ENCODE data around the gene VASN. TPM values are rescaled to one million over a fixed set of nuclear protein-coding genes. Genes with fewer than 3 reads are reported as not detected.

The VASN gene
- polyA plus RNA-seq, 3 donors: 6.0 to 33.9 (median 13.3) TPM

DNA sequence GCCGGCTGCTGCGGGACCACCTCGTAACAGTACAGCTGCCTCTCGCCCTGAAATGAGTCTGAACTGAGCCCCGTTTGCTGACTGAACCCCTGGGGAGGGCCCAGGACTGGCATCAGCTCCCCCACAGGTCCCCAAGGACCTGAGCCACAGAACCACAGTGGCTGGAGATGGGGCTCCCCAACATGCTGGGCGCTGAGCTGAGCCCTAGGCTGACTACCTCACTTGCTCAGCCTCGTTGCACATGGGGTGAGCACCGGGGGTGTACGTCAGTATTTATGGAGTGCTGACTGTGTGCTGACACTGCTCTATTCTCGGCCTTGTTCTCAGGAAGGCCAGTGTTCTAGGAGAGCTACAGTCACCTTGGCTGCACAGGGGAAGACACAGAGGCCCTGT, 6.6 kb upstream of the VASN start:
- WGBS, 3 donors: 92 to 94% (median 93%) methylated on average over 10 of the region's 10 CpGs
- no peak overlapping the region for H3K27ac ChIP-seq (ENCODE audit: low read depth, low read length)

GRCh38 chr16:4365615-4366014, 6.0 kb upstream of the VASN start:
- WGBS, 3 donors: 95 to 97% (median 95%) methylated on average over 12 of the region's 12 CpGs
- H3K27ac ChIP-seq (ENCODE audit: low read depth, low read length): no peak overlapping the region

GRCh38 chr16:4366016-4366415, 5.6 kb upstream of the VASN start:
- no peak overlapping the region for H3K27ac ChIP-seq (ENCODE audit: low read depth, low read length)
- 92 to 96% (median 95%) methylated on average over 13 of the region's 13 CpGs for WGBS, 3 donors

DNA sequence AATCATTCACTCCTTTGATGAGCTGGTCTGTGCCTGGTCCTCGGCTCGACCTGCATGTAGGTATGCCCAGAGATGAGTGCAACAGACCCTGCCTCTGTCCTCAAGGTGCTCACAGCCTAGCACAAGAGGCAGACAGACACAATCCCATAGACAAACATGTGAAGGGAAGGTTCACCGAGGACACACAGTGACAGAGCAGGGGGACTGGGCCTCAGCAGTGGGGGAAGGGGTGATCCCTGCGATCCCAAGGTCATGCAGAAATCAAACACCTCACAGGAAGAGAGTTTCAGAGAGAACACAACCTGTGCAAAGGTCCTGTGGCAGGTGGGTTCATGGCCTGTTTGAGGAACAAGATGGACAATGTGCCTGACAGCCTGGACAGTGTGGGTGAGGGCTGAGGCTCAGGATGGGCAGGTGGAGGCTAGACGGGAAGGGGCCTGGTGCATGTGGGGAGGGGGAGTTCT, 4.2 kb upstream of the VASN start:
- WGBS, 3 donors: 92 to 96% (median 96%) methylated on average over 5 of the region's 5 CpGs

DNA sequence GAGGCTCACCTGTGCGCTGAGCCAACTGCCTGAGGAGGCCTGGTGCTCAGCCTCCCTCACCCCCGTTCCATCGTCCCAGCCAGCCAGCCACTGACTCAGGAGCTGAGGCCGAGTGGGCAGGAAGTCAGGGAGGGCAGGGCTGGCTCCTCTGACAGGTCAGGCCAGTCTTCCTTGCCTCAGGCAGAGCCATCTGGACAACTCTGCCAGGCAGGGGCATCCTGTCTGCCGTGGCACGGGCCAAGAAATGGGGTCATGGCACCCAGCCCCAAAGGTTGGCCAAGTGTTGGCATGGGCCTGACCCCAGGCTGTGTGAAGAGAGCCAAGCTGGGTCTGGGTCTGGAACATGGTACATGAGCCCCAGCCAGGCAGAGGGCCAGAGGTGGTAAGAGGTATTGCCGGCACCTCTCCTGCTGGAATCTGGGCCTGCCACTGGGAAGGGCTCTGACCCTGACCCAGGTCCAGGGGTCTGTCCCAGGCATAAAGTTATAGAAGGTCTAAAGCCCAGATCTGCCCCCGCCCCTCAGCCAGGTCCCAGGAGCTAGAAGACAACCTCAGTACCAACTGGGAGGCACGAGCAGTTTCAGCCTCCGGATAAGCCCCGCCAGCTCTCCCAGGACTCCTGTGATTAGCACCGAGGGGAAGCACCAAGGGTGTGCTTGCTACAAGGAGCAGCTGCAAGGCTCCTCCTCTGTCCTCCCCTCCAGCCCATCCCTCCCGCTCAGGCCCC, 2.5 kb upstream of the VASN start:
- WGBS, 3 donors: 85 to 90% (median 90%) methylated on average over 13 of the region's 13 CpGs
- H3K27ac ChIP-seq (ENCODE audit: low read depth, low read length): no peak overlapping the region

More for the DNA sequence above, 4.2 kb upstream of the VASN start:
- no peak overlapping the region for H3K27ac ChIP-seq (ENCODE audit: low read depth, low read length)

GRCh38 chr16:4370151-4370550, 1.5 kb upstream of the VASN start:
- H3K27ac ChIP-seq (ENCODE audit: low read depth, low read length): no peak overlapping the region
- 71 to 82% (median 72%) methylated on average over 3 of the region's 3 CpGs for WGBS, 3 donors

DNA sequence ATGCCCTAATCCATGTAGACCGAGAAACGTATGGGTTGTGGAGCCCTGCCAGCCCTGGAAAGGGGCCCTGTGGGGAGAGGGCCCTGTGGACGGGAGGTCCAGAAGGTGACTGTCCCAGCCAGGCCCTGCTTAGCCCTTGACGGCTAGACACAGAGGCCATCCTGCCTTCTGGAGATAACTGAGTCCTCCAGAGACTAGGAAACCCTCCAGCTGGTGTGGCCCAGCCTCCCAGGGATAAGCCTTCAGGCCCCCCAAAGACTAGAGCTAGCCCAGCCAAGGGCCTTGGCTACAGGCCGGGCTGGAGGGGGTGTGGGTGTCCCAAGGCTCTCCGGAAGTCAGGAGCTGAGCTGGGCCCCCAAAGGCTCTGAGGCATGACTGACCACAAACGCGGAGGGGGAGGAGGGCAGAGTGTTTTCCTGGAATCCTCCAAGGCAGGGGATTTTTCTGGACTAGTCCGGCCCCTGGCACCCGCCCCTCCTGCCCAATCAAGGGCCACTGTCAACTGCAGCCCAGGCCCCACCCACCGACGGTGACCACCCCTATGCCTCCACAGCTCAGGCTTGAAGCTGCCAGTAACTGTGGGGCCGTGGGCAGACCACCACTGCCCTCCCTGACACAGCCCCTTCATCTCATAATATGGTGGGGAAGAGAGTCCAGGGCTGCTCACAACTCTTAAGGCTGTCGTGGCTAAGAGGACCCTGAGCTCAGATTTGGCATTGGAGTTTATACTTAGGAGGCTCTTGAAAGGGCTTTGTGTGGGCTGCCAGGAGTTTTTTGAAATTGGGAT, 885 bp upstream of the VASN start:
- 63 to 67% (median 66%) methylated on average over 14 of the region's 14 CpGs for WGBS, 3 donors
- no peak overlapping the region for H3K27ac ChIP-seq (ENCODE audit: low read depth, low read length)

- peak overlapping the region; percentile 14 for H3K27ac ChIP-seq (ENCODE audit: low read depth, low read length)
- WGBS, 3 donors: 6 to 7% (median 7%) methylated on average over 26 to 43 of the region's 43 CpGs
Observed at GRCh38 chr16:4372001-4372577, 441 bp downstream of the VASN start.

DNA sequence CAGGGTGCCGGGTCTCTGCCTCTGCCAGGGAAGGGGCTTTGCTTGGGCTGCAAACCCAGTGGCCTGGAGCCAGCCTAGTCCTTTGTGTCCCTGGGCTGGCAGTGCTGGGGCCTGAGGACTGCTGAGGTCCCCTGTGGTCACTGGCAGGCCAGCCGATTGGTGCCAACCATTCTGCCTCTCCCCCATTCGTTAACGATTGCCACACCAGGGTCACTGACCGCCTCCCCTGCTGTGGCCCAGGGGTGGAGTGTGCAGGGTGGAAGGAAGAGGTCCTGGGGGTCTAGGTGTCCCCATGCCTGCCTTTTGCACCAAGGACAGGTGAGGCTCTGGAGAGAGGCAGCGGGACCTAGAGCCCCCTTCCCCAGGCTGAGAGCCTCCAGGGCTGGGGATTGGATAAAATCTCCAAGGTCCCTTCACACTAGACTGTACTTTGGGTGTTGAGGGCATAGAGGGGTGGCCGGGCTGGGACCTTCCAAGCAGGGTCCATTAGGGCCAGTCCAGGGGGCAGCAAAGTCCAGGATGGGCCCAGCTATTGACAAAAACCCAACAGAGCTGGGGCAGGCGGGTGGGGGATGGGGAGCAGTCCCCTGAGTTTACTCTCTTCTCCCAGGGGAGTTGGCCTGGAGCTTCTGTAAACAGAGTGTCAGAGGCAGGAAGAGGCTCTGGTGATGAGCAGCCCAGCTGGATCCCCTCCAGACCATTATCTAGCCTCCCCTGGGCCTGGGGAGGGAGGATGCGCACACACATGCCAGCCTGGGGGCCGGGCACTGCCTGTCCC, 1.1 kb downstream of the VASN start:
- peak overlapping the region; percentile 7 for H3K27ac ChIP-seq (ENCODE audit: low read depth, low read length)
- WGBS, 3 donors: 44 to 54% (median 45%) methylated on average over 10 of the region's 10 CpGs

GRCh38 chr16:4373356-4373908, 1.8 kb downstream of the VASN start:
- WGBS, 3 donors: 36 to 59% (median 41%) methylated on average over 9 of the region's 9 CpGs
- H3K27ac ChIP-seq (ENCODE audit: low read depth, low read length): peak overlapping the region; percentile 7

GRCh38 chr16:4373909-4374742, 2.5 kb downstream of the VASN start:
- H3K27ac ChIP-seq (ENCODE audit: low read depth, low read length): peak overlapping the region; percentile 41
- WGBS, 3 donors: 40 to 57% (median 45%) methylated on average over 29 to 30 of the region's 30 CpGs

DNA sequence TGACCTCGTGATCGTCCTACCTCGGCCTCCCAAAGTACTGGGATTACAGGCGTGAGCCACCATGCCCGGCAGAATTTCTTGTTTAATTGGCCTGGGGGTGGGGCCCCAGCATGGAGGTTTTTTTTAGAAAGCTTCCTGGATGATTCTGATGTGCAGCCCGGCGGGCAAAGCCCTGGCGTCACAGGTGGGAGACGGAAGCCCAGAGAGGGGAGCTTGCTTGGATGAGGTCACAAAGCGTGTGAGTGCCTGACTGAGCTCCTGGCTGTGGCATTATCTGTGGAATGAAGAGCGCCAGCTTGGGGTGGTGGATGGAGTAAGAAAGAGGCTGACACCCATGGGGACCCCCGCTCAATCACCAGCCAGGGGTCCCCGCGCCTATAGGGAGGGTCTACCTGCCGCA, 4.1 kb downstream of the VASN start:
- H3K27ac ChIP-seq (ENCODE audit: low read depth, low read length): peak overlapping the region; percentile 23
- 76 to 83% (median 83%) methylated on average over 15 of the region's 15 CpGs for WGBS, 3 donors

DNA sequence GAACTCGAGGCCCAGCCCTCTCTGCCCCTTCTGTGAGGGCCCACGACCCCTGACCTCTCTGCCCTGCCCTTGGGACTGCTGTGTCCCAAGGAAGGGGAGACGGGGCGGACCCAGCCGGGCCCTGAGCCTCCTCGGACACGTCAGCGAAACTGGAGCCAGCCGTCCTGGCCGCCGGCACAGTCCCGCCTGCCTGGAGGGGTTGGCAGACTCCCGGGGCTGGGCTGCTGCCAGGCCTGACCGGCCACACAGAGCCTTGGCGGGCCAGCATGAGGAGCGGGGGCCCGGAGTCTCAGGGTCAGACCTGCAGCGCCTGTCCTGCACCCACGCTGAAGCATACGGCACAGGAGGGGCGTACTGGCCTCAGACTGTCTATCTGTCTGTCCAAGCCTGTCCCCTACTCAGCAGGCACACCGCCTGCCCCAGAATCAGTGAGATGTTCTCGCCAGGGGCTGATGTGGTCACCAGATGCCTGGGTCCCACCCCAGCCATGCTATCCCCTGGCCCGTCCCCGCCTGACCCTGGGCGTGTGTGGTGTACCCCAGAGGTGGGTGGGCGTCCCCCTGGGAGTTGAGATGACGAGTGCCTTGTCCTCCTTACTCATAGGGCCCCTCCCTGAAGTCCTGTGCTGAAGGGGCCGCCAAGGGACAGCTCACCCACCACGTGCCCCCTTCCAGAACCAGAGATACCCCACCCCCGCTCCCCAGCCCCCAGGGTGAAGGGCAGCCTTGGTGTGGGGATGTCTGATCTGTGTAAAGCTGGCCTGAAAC, 4.7 kb downstream of the VASN start:
- WGBS, 3 donors: 49 to 61% (median 55%) methylated on average over 24 to 31 of the region's 31 CpGs

GRCh38 chr16:4376893-4377572, 5.4 kb downstream of the VASN start:
- H3K27ac ChIP-seq (ENCODE audit: low read depth, low read length): no peak overlapping the region
- WGBS, 3 donors: 68 to 81% (median 74%) methylated on average over 27 of the region's 27 CpGs

More for the DNA sequence above, 4.7 kb downstream of the VASN start:
- peak overlapping the region; percentile 23 for H3K27ac ChIP-seq (ENCODE audit: low read depth, low read length)

- 76 to 80% (median 80%) methylated on average over 12 of the region's 12 CpGs for WGBS, 3 donors
- no peak overlapping the region for H3K27ac ChIP-seq (ENCODE audit: low read depth, low read length)
Observed at GRCh38 chr16:4377573-4378154, 6.0 kb downstream of the VASN start.

GRCh38 chr16:4378161-4378666, 6.6 kb downstream of the VASN start:
- no peak overlapping the region for H3K27ac ChIP-seq (ENCODE audit: low read depth, low read length)
- 57 to 88% (median 66%) methylated on average over 14 to 15 of the region's 15 CpGs for WGBS, 3 donors
